ENCODE results near the gene EPB41L2. TPM values are rescaled to one million over a fixed set of nuclear protein-coding genes. Genes with fewer than 3 reads are reported as not detected.
"Not testable (repeated sequence)": the region's sequence is repeated elsewhere in the genome, so short reads cannot be mapped to it uniquely, and the experiment has no call there.

EPB41L2 gene
- total and polyA plus RNA-seq, 7 donors = 41.2 to 147 (median 65.7) TPM

- DNase-seq = no peak
- no peaks in the 10 kb centered on the region for H3K36me3 ChIP-seq
- no peak overlapping the region for H3K4me3 ChIP-seq
- H3K27me3 ChIP-seq = no peaks in the 10 kb centered on the region
- no peaks in the 10 kb centered on the region for H3K9me3 ChIP-seq
- TF ChIP-seq POLR2A (IDR thresholded peaks at IDR 0.05) = no peak
- no peak for TF ChIP-seq EP300 (IDR thresholded peaks at IDR 0.05)
- TF ChIP-seq POLR2AphosphoS5 (IDR thresholded peaks at IDR 0.05) = no peak
- no peak for TF ChIP-seq CTCF (IDR thresholded peaks at IDR 0.05)
- H3K27ac ChIP-seq = no peak overlapping the region
- no peaks in the 10 kb centered on the region for H3K4me1 ChIP-seq
- intact Hi-C loops (cut with DNase I) = no loop called here
- WGBS, 2 donors = 87 to 88% methylated on average over 4 of the region's 4 CpGs
Measured at GRCh38 chr6:131103296-131103695, 40.3 kb upstream of the EPB41L2 start.

- Histone ChIP-seq H3K4me1 (no peaks in the 10 kb centered on the region), H3K27ac (no peak overlapping the region), H3K36me3 (no peaks in the 10 kb centered on the region), H3K27me3 (no peaks in the 10 kb centered on the region), H3K9me3 (no peaks in the 10 kb centered on the region), H3K4me3 (no peak overlapping the region)
- intact Hi-C loops (cut with DNase I) = no loop called here
- TF ChIP-seq EP300 (IDR thresholded peaks at IDR 0.05) = no peak
- TF ChIP-seq POLR2A (IDR thresholded peaks at IDR 0.05) = no peak
- no peak for TF ChIP-seq CTCF (IDR thresholded peaks at IDR 0.05)
- TF ChIP-seq POLR2AphosphoS5 (IDR thresholded peaks at IDR 0.05) = no peak
- DNase-seq = no peak
- WGBS, 2 donors = 10 to 59% methylated on average over 5 of the region's 5 CpGs
Measured at GRCh38 chr6:131101911-131102680, 39.1 kb upstream of the EPB41L2 start.

- H3K36me3 ChIP-seq = no peaks in the 10 kb centered on the region
- WGBS, 2 donors = 86 to 95% methylated on average over 3 of the region's 3 CpGs
- no peaks in the 10 kb centered on the region for H3K27me3 ChIP-seq
- H3K4me1 ChIP-seq = no peaks in the 10 kb centered on the region
- H3K9me3 ChIP-seq = peaks cover 0 to 4% (median 0%) of the 10 kb centered on the region in 4 donors
- H3K4me3 ChIP-seq = no peak overlapping the region
- intact Hi-C loops (cut with DNase I) = no loop called here
- DNase-seq = no peak
- TF ChIP-seq EP300 (IDR thresholded peaks at IDR 0.05) (no peak), CTCF (IDR thresholded peaks at IDR 0.05) (no peak), POLR2AphosphoS5 (IDR thresholded peaks at IDR 0.05) (no peak), POLR2A (IDR thresholded peaks at IDR 0.05) (no peak)
- no peak overlapping the region for H3K27ac ChIP-seq
Measured at GRCh38 chr6:131096786-131097185, 33.7 kb upstream of the EPB41L2 start.

- Histone ChIP-seq H3K27me3 (no peaks in the 10 kb centered on the region), H3K4me1 (no peaks in the 10 kb centered on the region), H3K4me3 (no peak overlapping the region), H3K27ac (no peak overlapping the region), H3K9me3 (peaks cover 0 to 4% (median 0%) of the 10 kb centered on the region in 4 donors), H3K36me3 (no peaks in the 10 kb centered on the region)
- TF ChIP-seq POLR2A (IDR thresholded peaks at IDR 0.05) = no peak
- no peak for DNase-seq
- intact Hi-C loops (cut with DNase I) = no loop called here
- 99% methylated on average over 1 of the region's 1 CpG for WGBS, 2 donors
Measured at GRCh38 chr6:131093334-131093733, 30.3 kb upstream of the EPB41L2 start.

GRCh38 chr6:131091944-131092343 is 28.9 kb upstream of the EPB41L2 start:
- H3K4me1 ChIP-seq; intact Hi-C loops (cut with DNase I): not testable (repeated sequence)
- 70 to 96% methylated on average over 5 to 7 of the region's 7 CpGs for WGBS, 2 donors

GRCh38 chr6:131090339-131090738 is 27.3 kb upstream of the EPB41L2 start:
- H3K27ac ChIP-seq; H3K4me1 ChIP-seq; H3K9me3 ChIP-seq; intact Hi-C loops (cut with DNase I); H3K36me3 ChIP-seq; H3K27me3 ChIP-seq; H3K4me3 ChIP-seq; DNase-seq: not testable (repeated sequence)
- 65 to 90% methylated on average over 3 of the region's 3 CpGs for WGBS, 2 donors

More at GRCh38 chr6:131091944-131092343, 28.9 kb upstream of the EPB41L2 start:
- not testable (repeated sequence) for H3K4me3 ChIP-seq, H3K36me3 ChIP-seq, DNase-seq, H3K27ac ChIP-seq, H3K27me3 ChIP-seq, H3K9me3 ChIP-seq
